Measurements from ENCODE around the gene URM1. TPM values are rescaled to one million over a fixed set of nuclear protein-coding genes. Genes with fewer than 3 reads are reported as not detected.

Gene URM1
- total and polyA plus RNA-seq, 2 donors (not counting 1 experiment from before 2014, with no cell fraction given): 28.6 to 35.3 TPM

DNA sequence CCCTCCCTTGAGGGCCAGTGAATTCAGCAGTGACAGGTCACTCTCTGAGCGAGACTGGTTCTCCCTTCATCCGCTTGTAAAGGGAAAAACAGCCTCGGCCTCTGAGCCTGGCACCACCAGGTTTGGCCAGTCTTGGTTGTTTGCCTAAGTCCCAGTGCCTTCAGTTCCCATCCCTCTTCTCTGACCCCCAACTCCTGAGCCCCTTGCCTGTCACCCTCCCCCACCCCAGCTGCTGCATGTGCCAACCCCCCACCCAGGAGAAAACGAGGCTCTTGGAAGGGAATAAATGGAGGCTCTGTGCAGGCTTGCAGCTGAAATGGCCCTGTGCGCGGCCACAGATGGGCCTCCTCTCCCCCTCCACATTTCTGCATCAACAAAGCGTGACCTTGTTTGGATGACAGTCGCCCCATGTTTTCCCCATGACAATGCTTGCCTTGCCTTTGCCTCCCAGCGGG, 3.1 kb downstream of the URM1 start:
- no peak overlapping the region for H3K9ac ChIP-seq (ENCODE audit: insufficient read depth, low read length)
- DNase-seq (ENCODE audit: low read depth in 2 of 2): no peak

DNA sequence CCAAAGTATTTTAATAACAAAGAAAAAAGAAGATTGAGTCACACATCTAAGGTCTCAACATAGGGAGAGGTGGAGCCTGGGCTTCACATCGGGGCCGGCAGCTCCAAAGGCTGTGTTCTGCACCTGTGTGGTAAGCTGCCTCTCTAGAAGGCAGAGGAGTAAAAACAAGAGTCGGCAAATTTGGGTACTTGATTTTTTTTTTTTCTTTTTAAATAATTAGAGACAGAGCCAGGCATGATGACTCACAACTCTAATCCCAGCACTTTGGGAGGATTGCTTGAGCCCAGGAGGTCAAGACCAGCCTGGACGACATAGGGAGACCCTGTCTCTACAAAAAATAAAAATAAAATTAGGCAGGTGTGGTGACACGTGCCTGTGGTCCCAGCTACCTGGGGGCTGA, 4.7 kb downstream of the URM1 start:
- H3K4me3 ChIP-seq (replicated peaks in 1 of 4; ENCODE audit: control extremely low read depth in 1 of 4, insufficient read depth in 1 of 4, low read depth in 3 of 4, low read length in 4 of 4): no peak overlapping the region
- no peak overlapping the region for H3K4me2 ChIP-seq (ENCODE audit: extremely low read depth, insufficient read depth, low read length)
- no peaks in the 10 kb centered on the region for H3K9me3 ChIP-seq (ENCODE audit: control insufficient read depth, insufficient read depth, low read depth, low read length)
- H3K4me1 ChIP-seq (ENCODE audit: control insufficient read depth, extremely low read depth, insufficient read depth, low read length): peaks cover 7% of the 10 kb centered on the region
- H4K20me1 ChIP-seq (ENCODE audit: control insufficient read depth, extremely low read depth, insufficient read depth, low read length): no peaks in the 10 kb centered on the region
- no peak for DNase-seq (ENCODE audit: low read depth in 2 of 2)
- no peaks in the 10 kb centered on the region for H3K27me3 ChIP-seq (ENCODE audit: control insufficient read depth, insufficient read depth, low read length)
- no peak for TF ChIP-seq EZH2 (IDR thresholded peaks at IDR 0.05; ENCODE audit: low read length, missing control alignments)
- TF ChIP-seq CTCF (conservative IDR thresholded peaks at IDR 0.05 in 1 of 2, IDR thresholded peaks at IDR 0.05 in 1 of 2; ENCODE audit: low read depth in 1 of 2, low read length in 2 of 2): no peak
- H2AFZ ChIP-seq (ENCODE audit: low read length): no peak overlapping the region
- H3K9ac ChIP-seq (ENCODE audit: insufficient read depth, low read length): no peak overlapping the region
- no peak overlapping the region for H3K27ac ChIP-seq (ENCODE audit: insufficient read depth, low read length)
- peaks cover 5% of the 10 kb centered on the region for H3K36me3 ChIP-seq (ENCODE audit: control insufficient read depth, insufficient read depth, low read length)
- H3K79me2 ChIP-seq (ENCODE audit: control insufficient read depth, insufficient read depth, low read length): peaks cover 34% of the 10 kb centered on the region

More for the DNA sequence above, 3.1 kb downstream of the URM1 start:
- Histone ChIP-seq H3K36me3 (ENCODE audit: control insufficient read depth, insufficient read depth, low read length) (peaks cover 3% of the 10 kb centered on the region), H3K27me3 (ENCODE audit: control insufficient read depth, insufficient read depth, low read length) (no peaks in the 10 kb centered on the region), H3K27ac (ENCODE audit: insufficient read depth, low read length) (no peak overlapping the region), H3K4me2 (ENCODE audit: extremely low read depth, insufficient read depth, low read length) (no peak overlapping the region), H3K79me2 (ENCODE audit: control insufficient read depth, insufficient read depth, low read length) (peaks cover 34% of the 10 kb centered on the region), H3K4me3 (replicated peaks in 1 of 4; ENCODE audit: control extremely low read depth in 1 of 4, insufficient read depth in 1 of 4, low read depth in 3 of 4, low read length in 4 of 4) (no peak overlapping the region), H3K9me3 (ENCODE audit: control insufficient read depth, insufficient read depth, low read depth, low read length) (no peaks in the 10 kb centered on the region), H4K20me1 (ENCODE audit: control insufficient read depth, extremely low read depth, insufficient read depth, low read length) (no peaks in the 10 kb centered on the region), H2AFZ (ENCODE audit: low read length) (no peak overlapping the region), H3K4me1 (ENCODE audit: control insufficient read depth, extremely low read depth, insufficient read depth, low read length) (peaks cover 7% of the 10 kb centered on the region)
- TF ChIP-seq EZH2 (IDR thresholded peaks at IDR 0.05; ENCODE audit: low read length, missing control alignments) (no peak), CTCF (conservative IDR thresholded peaks at IDR 0.05 in 1 of 2, IDR thresholded peaks at IDR 0.05 in 1 of 2; ENCODE audit: low read depth in 1 of 2, low read length in 2 of 2) (no peak)

DNA sequence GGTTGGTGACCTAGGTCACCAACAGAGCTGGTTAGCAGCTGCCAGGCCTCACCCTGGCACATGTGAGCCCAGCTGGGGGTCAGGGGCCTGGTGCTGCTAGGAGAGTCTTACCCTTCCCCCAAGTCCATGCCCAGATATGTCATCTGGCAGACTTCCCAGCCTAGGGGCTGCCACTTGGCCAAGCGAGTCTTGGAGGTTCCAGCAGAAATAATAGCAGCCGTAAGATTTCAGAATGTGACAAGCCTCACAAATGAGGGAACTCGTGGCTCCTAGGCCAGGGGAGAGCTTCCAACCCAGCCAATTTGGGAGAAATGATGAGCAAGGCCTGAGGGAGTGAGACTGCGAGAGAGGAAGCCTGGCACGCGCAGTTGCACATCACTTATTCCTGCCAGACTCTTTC, 11.1 kb downstream of the URM1 start:
- Histone ChIP-seq H3K4me3 (replicated peaks in 1 of 4; ENCODE audit: control extremely low read depth in 1 of 4, insufficient read depth in 1 of 4, low read depth in 3 of 4, low read length in 4 of 4) (no peak overlapping the region), H3K4me2 (ENCODE audit: extremely low read depth, insufficient read depth, low read length) (no peak overlapping the region), H3K4me1 (ENCODE audit: control insufficient read depth, extremely low read depth, insufficient read depth, low read length) (no peaks in the 10 kb centered on the region), H3K36me3 (ENCODE audit: control insufficient read depth, insufficient read depth, low read length) (peaks cover 9% of the 10 kb centered on the region), H3K79me2 (ENCODE audit: control insufficient read depth, insufficient read depth, low read length) (peaks cover 2% of the 10 kb centered on the region), H3K9ac (ENCODE audit: insufficient read depth, low read length) (no peak overlapping the region), H3K9me3 (ENCODE audit: control insufficient read depth, insufficient read depth, low read depth, low read length) (no peaks in the 10 kb centered on the region), H3K27ac (ENCODE audit: insufficient read depth, low read length) (no peak overlapping the region), H3K27me3 (ENCODE audit: control insufficient read depth, insufficient read depth, low read length) (no peaks in the 10 kb centered on the region), H4K20me1 (ENCODE audit: control insufficient read depth, extremely low read depth, insufficient read depth, low read length) (no peaks in the 10 kb centered on the region), H2AFZ (ENCODE audit: low read length) (no peak overlapping the region)
- no peak for TF ChIP-seq CTCF (conservative IDR thresholded peaks at IDR 0.05 in 1 of 2, IDR thresholded peaks at IDR 0.05 in 1 of 2; ENCODE audit: low read depth in 1 of 2, low read length in 2 of 2)
- no peak for TF ChIP-seq EZH2 (IDR thresholded peaks at IDR 0.05; ENCODE audit: low read length, missing control alignments)
- peak in 1 of 2 donors; percentile 47 for DNase-seq (ENCODE audit: low read depth in 2 of 2)

Measured in fibroblast of lung (primary cell).